ENCODE measurements around the gene DVL1. TPM values are rescaled to one million over a fixed set of nuclear protein-coding genes. Genes with fewer than 3 reads are reported as not detected.
A peak's percentile ranks its signal among the peaks of the same experiment; 100 is the strongest.

Gene DVL1
- total RNA-seq, 2 donors from 2014 or later = 63.5 to 69.2 TPM

DNA sequence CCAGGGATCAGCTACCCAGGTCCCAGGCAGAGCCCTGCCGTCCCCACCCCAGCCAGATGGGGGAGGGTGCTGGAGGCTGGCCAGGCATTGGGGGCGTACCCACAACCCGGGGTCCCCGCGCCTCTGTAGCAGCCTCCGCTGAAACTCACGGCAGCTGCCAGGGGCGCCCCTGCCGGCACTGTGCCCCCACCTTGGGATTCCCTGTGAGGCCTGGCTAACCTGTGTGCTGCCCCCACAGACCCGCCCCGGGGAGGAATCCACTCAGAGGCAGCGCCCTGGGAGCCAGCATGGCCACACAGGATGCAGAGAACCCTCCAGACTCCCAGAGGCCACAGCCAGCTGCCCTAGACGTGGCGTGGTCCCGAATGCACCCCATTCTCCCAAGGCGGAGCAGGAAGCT is 3.8 kb downstream of the DVL1 start:
- ATAC-seq (no peak), DNase-seq (no peak)
- intact Hi-C loops (cut with DNase I) = no loop called here

DNA sequence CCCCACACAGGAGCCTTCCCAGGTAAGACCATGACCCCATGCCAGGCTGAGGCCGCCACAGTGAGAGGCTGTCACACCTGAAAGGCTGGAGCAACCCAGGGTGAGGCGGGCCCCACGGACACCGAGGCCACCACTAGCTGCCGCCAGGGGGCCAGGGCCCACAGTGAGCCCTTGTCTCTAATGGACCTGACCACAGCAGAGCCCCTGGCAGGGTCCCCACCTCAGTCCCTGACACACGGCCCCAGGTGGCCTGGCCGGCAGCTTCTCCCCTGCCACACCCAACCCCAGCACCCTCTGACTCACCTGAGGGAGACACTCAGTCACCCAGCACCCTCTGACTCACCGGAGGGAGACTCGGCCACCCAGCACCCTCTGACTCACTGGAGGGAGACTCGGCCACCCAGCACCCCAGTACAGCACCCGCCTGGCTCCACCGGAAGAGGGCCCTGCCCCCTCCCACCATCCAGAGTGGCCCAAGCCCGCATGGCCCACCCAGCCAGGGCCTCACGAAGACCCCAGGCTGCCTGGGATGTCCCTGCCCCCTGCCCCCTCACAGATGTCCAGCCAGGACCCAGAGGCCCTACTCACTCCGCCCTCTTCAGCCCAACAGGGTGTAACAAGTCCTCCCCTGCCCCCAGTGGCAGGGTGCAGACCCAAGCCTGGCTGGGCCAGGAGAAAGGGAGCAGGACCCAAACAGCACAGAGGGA is 4.4 kb downstream of the DVL1 start:
- DNase-seq = no peak
- intact Hi-C loops (cut with DNase I) = no loop called here
- peak in 1 of 2 donors; percentile 15 for ATAC-seq

DNA sequence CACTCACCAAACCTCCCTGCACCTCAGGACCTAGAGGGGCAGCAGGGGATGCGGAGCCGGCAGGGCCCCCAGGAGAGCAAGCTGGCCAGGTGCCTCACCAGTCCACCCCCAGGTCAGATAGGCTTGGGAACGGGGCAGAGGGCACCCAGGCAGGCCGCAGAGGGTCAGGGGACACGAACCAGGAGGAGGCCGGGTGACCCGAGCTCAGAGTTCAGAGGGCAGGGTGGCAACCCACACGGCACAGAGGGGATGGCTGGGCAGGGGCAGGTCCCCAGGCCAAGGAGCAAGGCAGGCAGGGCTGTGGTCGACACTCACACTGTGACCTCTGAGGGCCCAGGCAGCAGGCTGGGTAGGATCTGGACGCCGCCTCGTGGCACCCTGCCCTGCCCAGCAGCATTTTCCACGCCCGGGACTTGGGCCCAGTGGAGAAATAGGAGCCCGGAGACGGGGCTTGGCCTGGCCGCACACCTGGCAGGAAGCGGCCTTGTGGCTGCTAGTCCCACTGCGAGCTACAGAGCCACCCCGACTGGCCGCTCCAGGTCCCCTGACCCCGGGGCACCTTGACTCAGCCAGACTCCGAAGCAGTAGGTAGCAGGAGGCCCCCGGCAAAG is 5.3 kb downstream of the DVL1 start:
- no peak for DNase-seq
- intact Hi-C loops (cut with DNase I) = no loop called here
- no peak for ATAC-seq

DNA sequence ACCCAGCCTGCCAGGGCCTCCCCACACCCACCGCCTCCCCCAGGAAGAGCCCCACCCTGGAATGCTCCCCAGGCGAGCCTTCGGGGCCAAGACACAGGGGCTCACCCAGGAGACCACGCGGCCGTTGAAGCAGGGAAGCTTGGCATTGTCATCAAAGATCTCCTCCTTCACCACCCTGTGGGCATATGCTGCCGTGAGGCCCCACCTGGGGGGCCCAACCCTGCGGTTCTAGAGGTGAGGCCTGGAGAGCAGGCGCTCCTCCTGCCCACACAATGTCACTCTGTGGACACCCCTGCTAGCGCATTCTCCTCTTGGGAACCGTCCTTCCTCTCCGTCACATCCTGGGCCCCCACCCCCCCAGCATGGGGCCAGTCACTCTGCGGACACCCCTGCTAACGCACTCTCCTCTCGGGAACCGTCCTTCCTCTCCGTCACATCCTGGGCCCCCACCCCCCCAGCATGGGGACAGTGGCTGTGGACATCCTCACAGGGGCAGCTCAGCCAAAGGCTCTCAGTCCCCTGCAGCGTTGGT is 6.6 kb downstream of the DVL1 start:
- ATAC-seq (no peak), DNase-seq (no peak)
- intact Hi-C loops (cut with DNase I) = no loop called here

DNA sequence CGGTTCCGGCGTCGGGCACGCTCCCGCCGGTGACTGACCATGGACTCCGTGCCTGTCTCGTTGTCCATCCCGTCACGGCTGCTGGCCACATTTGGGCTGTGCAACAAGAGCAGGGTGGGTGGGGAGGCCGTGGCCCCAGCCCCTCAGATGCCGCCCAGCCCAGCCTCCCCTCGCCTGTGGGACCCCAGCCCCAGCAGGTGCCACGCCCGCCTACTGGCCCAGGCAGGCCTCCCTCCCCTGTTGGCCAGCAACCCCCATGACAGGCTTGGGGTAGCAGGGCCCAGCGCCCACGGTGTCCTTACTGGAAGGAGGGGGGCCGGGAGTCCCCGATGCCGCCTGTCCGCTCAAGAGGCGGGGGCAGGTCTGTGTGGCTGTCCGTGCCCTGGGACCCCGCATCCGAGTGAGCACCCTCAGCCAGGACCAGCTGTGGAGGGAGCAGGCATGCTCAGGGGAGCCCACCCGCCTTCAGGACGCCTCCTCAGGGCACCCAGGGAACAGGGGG is 7.1 kb downstream of the DVL1 start:
- intact Hi-C loops (cut with DNase I) = no loop called here
- no peak for ATAC-seq
- no peak for DNase-seq

DNA sequence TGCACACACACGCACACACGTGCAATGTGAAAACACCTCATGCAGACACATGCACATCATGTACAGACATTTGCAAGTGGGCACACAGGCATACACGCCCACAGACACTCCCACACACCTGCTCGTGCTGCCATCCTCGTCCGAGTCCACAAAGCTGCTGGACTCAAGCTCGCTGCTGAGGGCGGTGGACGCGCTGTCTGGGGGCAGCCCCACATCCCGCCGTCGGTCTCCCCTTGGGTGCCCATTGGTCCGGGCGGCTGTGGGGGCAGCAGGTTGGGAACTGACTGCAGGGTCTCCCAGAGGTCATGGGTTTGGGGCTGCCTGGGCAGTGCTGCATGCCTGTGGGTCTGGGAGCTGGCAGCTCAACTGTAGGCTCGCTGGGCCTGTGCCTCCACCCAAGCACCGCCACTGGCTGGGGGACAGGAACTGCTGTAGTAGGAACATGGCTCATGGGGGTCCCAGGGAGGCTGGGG is 7.6 kb downstream of the DVL1 start:
- no peak for DNase-seq
- ATAC-seq = no peak
- intact Hi-C loops (cut with DNase I) = no loop called here

DNA sequence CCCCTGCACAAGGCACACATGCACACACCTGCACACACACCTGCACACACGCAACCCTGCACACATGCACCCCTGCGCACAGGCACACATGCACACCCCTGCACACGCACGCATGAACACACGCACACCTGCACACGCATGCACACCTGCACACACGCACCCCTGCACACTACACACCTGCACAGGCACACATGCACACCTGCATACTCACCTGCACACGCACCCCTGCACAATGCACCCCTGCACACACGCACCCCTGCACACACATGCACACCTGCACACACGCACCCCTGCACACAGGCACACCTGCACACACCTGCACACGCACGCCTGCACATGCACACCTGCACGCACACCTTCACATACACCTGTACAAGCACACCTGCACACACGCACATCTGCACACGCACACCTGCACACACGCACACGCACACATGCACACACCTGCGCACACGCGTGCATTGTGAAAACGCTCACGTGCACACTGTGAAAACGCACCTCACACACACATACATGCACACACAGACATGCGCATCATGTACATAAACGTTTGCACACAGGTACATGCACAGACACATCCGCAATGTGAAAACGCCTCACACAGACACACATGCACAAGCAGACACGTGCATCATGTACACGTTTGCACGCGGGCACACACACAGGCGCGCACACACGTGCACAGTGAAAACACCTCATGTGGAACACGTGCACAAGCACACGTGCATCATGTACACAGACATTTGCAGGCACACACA is 8.2 kb downstream of the DVL1 start:
- DNase-seq = no peak
- intact Hi-C loops (cut with DNase I) = no loop called here
- ATAC-seq = no peak

DNA sequence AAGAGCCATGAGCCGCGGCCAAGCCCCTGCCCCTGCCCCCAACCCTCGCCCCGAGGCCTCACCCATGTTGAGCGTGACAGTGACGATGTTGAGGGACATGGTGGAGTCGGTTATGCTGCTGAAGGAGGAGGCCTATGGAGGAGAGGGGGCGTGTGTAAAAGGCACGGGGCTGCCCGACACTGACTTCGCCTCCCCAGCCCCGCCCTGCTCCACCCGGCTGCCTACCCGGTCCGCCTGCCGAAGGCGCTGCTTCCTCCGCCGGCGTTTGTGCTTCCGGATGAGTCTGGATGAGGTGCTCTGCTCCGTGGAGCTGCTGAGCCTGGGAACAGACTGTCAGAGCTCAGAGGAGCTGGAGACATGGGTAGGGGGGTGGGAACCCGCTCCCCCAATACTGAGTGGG is 9.0 kb downstream of the DVL1 start:
- DNase-seq (no peak), ATAC-seq (no peak)
- intact Hi-C loops (cut with DNase I) = no loop called here

DNA sequence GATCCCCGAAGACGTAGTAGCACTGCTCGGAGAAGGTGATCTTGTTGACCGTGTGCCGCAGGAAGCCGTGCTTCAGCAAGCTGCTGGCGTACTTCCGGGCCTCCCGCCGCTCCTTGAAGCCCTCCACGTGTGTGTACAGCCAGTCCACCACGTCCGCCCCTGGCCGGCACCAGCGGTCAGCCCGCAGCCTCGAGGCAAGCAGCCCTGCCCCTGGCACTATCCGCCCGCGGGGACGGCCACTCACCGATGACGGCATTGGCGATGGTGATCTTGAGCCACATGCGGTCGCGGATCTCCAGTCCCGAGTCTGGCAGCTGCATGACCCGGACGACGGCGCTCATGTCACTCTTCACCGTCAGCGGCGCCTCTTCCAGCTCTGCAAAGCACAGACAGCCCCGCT is 10.9 kb downstream of the DVL1 start:
- DNase-seq (no peak), ATAC-seq (no peak)
- intact Hi-C loops (cut with DNase I) = no loop called here

DNA sequence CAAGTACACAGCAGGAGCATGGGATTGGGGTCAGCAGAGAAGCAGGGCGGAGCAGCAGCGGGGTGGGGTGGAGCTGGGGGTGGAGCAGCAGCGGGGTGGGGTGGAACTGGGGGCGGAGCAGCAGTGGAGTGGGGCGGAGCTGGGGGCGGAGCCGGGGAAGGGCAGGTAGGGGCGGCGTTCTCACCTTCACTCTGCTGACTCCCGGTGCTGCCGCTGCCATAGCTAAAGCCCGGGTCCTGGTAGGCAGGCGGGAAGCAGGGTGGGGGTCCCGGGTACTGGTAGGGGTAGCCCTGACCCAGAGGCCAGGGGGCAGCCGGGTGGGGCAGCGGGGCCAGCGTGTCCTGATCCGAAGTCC is 11.4 kb downstream of the DVL1 start:
- ATAC-seq (peak in 1 of 2 donors; percentile 9), DNase-seq (no peak)
- intact Hi-C loops (cut with DNase I) = no loop called here

DNA sequence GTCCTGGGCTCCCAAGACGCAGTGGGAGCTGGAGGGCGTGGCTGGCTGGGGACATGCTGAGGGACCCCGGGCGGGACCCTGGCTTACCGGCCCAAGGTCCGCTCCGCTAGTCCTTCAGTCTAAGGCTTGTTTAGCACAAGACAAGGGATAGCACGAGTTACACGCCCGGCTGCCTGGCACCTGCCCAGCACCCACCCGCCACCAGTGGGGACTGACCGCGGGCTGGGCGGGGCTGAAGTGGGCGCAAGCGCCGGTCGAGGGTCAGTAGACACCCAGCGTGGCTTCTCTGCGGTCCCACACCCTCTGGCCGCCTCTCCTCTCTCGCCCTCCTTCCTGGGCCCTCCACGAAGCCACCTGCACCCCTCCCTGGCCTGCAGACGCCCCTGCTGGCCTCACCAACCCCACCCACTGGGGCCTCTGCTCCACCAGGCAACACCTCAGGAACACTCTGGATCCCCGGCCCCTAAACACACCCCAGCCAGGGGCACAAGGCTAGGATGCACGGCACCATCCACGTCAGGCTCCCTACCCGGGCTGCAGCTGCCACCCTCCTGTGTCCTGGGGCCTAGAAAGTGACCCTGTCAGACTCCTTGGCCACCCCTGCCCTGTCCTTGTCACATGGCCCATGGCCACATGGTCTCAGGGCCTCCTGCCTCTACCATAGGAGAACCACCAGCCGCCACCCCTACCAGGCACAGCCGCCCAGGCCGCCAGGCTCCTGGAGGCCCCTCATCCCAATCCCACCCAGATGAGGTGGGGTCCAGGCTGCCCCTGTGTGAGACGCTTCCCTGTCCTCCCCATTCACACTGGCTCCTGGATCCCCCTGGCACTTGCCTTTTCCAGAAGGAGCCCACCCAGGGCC is 12.1 kb downstream of the DVL1 start:
- no peak for ATAC-seq
- intact Hi-C loops (cut with DNase I) = no loop called here
- no peak for DNase-seq

DNA sequence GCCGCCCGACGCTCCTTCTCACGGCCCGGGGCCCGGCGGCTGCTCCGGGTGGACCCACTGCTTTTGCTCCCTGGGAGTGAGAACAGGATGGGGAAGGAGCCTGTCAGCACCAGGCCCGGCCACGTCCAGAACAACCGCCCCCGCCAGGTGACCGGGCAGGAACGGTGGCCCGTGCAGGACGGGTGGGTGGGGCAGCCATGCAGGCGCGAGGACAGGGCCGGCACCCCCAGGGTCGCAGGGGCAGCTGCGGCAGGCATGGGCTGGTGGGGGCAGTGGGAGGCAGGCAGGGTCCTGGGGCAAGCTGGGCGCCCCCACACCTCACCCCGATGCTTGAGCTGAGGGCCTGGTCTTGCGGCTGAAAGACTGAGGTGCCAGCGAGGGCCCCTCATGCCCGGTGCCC is 12.8 kb downstream of the DVL1 start:
- intact Hi-C loops (cut with DNase I) = no loop called here
- no peak for DNase-seq
- ATAC-seq = no peak

DNA sequence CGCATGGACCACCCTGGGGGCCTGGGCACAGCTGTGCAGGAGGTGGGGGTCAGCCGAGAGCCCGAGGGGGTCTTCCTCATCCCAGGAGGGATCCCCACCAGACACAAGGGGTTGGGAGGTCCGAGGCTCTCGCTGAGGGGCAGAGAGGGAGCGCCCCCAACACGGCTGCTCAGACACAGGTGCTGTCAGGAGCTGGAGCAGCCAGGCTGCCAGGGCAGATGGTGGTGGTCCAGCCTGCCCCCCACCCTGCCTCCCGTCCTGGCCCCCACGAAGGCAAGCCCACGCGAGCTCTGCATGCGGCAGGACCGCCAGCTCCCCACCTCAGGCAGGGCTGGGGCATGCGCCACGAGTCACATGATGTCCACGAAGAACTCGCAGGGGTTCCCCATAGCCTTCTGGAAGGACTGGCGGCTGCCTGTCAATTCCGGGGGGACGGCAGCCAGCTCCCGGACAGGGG is 13.4 kb downstream of the DVL1 start:
- ATAC-seq (no peak), DNase-seq (no peak)
- intact Hi-C loops (cut with DNase I) = no loop called here

DNA sequence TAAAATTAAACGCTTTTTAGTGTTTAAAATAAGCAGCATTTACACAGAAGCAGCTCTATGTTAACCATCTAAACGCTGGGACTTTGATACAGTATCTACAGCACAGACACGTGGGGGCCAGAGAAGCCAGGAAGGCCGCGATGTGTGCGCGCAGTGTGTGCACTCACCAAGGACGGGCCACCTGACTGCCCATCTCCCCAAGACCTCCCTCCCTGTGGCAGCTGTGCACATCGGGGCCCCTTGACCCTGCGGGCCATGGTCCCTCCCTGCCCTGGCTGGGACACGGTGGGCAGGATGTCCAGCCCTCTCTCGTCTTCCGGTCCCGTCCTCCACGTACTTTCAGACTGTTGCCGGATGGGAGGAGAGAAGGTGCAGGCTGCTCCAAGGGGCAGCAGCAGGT is 13.9 kb downstream of the DVL1 start:
- intact Hi-C loops (cut with DNase I) = no loop called here
- DNase-seq (no peak), ATAC-seq (no peak)

DNA sequence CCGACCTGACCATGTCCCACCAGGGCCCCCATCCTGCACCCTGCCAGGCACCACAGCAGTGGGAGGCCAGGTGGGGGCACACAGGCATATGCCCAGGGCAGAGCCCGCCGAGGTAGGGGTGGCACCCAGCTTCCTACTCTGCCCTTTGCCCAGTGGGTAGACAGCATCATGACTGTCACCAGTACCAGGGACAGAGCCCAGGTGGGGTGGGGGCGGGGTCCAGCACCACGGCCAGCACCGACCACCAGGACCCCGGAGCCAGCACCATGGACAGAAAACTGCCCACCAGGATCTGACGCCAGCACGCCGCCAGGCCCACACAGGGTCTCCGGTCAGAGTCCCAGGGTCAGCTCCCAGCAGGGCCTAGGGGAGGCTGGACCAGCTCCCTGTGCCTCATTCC is 14.4 kb downstream of the DVL1 start:
- ATAC-seq (no peak), DNase-seq (no peak)
- intact Hi-C loops (cut with DNase I) = no loop called here

DNA sequence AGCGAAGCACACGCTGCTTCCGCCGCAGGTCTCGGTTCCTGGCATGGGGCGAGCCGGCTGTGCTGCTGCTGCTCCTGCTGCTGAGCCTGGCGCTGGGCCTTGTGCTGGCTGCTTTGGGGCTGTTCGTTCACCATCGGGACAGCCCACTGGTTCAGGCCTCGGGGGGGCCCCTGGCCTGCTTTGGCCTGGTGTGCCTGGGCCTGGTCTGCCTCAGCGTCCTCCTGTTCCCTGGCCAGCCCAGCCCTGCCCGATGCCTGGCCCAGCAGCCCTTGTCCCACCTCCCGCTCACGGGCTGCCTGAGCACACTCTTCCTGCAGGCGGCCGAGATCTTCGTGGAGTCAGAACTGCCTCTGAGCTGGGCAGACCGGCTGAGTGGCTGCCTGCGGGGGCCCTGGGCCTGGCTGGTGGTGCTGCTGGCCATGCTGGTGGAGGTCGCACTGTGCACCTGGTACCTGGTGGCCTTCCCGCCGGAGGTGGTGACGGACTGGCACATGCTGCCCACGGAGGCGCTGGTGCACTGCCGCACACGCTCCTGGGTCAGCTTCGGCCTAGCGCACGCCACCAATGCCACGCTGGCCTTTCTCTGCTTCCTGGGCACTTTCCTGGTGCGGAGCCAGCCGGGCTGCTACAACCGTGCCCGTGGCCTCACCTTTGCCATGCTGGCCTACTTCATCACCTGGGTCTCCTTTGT is 15.5 kb downstream of the DVL1 start:
- intact Hi-C loops (cut with DNase I) = no loop called here
- no peak for DNase-seq
- ATAC-seq = peak in 1 of 2 donors; percentile 2

DNA sequence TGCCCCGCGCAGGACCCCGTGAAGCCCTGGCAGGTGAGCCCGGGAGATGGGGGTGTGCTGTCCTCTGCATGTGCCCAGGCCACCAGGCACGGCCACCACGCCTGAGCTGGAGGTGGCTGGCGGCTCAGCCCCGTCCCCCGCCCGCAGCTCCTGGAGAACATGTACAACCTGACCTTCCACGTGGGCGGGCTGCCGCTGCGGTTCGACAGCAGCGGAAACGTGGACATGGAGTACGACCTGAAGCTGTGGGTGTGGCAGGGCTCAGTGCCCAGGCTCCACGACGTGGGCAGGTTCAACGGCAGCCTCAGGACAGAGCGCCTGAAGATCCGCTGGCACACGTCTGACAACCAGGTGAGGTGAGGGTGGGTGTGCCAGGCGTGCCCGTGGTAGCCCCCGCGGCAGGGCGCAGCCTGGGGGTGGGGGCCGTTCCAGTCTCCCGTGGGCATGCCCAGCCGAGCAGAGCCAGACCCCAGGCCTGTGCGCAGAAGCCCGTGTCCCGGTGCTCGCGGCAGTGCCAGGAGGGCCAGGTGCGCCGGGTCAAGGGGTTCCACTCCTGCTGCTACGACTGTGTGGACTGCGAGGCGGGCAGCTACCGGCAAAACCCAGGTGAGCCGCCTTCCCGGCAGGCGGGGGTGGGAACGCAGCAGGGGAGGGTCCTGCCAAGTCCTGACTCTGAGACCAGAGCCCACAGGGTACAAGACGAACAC is 16.3 kb downstream of the DVL1 start:
- ATAC-seq = no peak
- intact Hi-C loops (cut with DNase I) = no loop called here

More for the DNA sequence above, 16.3 kb downstream of the DVL1 start:
- no peak for DNase-seq
